ENCODE results near the gene GALNT7.

The GALNT7 gene

DNA sequence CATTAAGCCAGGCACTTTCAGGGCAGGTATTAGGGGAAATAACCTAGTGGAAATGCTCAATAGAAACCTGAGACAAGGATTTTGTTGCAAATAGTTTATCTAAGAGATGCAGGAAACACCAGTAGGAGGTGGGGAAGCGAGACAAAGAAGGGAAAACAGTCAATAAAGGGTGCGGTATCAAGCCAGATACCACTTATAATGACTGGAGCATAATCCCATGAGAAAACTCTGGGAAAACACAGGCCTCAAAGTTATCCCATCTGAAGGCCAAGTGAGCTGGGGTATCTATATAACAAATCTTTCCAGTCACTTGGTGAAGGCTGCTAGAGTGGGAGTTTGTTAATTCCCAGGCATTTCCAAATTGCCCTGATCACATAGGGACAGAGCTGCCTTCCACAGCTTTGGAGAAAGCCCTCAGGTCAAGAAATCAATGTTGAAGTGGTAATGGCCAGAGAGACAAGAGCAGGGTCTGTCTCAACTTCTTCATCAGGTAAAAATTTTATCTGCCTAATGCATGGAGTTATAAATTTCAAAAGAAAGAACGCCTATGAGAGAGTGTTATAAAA, 175.3 kb downstream of the GALNT7 start:
- DNase-seq (ENCODE audit: low read depth in 2 of 2), result no peak

DNA sequence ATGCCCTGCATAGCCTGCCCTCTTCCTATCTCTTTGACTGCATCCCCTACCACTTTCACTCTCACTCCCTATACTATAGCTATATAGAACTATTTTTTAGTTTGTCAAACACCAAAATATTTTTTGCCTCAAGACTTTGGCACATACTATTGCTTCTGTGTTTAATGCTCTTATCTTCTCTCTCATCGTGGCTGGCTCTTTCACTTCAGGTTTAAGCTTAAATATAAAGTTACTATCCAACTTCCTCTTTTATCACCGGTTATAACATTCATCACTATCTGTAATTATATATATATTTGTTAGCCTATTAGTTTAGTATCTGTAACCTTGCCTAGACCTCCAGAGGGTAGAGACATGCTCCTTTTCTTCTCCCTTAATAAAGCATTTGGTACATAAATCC, 177.0 kb downstream of the GALNT7 start:
- no peak for DNase-seq (ENCODE audit: low read depth in 2 of 2)

DNA sequence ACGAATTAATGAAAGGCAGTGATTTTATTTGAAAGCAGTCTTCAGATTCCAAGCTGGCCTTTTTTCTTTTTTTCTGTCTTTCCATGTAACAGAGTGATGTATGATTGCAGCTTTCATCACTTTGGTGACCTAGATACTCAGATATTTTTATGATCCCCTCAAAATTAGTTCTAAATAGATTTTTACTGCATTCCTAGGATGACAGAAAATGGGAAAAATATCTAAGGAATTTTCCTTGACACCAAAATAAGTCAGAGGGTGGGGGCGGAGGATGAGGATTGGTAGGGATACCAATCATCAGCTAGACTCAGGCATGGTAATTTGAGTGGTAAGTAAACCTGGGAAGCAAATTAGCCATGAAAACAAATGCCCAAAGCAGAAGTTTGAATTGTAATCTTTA, 177.5 kb downstream of the GALNT7 start:
- DNase-seq (ENCODE audit: low read depth in 2 of 2), result no peak

DNA sequence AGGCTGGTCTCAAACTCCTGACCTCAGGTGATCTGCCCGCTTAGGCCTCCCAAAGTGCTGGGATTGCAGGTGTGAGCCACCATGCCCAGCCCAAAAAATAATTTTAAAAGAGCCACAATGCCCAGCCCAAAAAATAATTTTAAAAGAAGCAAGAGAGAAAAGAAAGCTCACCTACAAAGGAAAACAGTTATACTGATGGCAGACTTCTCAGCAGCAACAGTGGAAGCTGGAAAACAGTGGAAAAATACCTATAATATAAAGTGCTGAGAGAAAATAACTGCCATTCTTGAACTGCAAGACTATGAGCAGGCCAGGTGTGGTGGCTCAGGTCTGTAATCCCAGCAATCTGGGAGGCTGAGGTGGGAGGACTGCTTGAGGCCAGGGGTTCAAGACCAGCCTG, 178.9 kb downstream of the GALNT7 start:
- no peak for DNase-seq (ENCODE audit: low read depth in 2 of 2)

DNA sequence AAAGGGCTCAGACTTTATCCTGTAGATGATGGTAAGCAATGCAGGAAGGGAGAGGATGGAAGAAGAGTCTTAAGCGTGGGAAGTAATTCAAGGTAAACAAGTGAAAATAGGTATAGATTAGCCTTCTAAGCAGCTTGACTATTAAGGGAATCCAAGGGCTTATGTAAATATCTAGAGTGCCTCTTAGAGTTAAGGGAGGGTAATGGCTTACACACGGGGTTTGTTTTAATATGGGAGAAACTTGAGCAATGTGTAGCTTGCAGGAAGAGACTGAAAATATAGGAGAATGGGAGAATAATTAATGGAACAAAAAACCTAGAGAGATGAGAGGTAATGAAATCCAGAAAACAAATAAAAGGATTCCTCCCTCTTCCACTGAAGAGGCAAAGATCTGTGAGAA, 189.3 kb downstream of the GALNT7 start:
- no peak for DNase-seq (ENCODE audit: low read depth in 2 of 2)

DNA sequence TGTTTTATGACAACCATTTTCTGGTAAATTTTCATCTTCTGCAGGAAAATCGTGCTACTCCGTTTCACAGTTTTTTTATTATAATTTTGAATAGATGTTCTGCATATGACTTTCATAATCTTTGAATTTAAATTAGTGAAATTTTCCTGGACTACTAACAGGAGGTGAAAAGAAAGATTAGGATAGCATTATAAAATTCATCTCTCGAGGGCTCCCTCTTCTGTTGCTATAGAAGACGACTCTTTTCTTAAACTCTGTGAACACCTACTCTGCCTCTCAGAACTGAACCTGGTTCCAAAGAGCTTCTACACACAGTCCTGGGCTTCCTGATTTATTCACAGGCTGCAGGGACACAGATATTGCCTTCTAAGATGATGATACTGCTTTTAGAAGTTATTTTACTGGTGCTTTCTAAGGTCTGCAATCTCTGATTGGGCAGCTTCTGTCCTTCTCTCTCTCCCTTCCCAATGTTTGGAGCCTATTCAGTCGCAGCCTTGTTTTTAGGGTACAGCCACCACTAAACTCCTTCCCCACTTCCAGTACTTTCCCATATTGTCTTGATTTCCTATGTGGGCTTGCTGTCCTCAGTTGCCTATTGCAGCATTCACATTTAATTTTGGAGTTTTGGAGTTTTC, 192.1 kb downstream of the GALNT7 start:
- no peak for DNase-seq (ENCODE audit: low read depth in 2 of 2)

DNA sequence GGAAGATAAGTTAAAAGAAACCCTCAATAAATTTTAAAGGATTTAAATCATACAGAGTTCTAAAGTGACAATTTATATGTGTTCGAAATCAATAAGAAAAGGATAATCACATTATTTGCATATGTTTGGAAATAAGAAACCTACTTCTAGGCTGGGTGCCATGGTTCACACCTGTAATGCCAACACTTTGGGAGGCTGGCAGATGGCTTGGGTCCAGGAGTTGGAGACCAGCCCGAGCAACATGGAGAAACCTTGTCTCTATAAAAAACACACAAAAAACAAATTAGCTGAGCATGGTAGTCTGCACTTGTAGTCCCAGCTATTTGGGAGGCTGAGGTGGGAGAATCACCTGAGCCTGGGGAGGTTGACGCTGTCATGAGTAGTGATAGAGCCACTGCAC, 194.1 kb downstream of the GALNT7 start:
- no peak for DNase-seq (ENCODE audit: low read depth in 2 of 2)

DNA sequence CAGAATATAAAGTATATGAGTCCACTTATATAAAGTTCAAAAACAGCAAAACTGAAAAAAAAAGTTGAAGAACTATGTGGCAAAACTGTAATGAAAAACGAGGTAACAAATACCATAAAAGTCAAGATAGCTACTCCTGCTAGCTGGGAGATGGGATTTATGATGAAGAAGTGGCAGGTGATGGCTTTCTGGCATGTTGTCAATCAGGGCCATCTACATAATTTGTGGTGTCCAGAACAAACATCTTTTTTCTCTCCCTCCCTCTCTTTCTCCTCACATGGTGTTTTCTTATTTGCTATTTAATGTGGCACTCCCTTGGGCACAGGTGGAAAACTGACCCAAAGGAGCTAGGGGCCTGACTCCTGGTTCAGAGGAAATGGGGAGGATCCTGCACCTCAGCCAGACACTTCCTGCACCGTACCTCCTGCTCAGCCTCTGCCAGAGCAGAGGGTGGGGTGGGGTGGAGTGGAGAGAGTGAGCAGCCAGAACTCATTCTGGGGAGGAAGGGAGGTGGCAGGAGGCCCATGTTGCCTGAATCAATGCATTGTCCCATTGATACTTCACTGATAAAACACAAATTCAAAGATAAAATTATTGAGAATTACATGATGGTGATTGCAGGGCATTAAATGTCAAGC, 196.9 kb downstream of the GALNT7 start:
- DNase-seq (ENCODE audit: low read depth in 2 of 2), result no peak

DNA sequence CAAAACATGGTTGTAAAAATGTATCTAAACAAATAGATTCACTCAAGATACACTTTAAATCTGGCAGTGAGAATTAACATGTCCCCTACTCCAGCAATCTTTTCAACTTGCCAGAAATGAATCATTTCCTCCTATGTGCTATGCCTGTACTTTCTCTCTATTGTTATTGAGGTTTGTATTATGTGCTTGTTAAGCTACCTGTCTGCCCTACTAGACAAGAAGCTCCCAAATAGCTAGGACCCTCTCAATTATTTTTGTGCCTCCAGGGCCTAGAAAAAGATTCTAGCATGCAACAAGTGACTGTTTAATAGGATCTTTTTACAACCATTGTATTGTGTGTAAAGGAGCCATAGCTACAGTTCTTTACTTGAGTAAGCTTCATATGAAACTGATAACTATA, 198.7 kb downstream of the GALNT7 start:
- DNase-seq (ENCODE audit: low read depth in 2 of 2), result no peak

DNA sequence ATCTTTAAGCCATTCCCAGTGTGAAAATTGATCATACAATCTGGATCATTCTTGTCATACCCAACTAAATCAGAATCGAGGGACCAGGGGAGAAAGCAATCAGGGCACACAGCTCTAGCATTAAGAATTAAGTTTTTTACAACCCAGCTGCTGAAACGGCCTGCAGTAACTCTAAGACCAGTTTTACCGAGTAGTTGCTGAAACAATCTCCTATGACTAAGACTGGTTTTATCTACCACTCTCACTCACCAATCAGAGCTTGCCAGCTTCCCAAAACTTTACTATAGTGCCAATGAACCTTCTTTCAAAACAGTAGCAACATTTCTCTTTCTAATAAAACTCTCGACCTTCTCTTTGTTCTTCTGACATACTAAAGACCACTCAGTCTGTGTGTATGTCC, 199.3 kb downstream of the GALNT7 start:
- DNase-seq (ENCODE audit: low read depth in 2 of 2), result no peak

DNA sequence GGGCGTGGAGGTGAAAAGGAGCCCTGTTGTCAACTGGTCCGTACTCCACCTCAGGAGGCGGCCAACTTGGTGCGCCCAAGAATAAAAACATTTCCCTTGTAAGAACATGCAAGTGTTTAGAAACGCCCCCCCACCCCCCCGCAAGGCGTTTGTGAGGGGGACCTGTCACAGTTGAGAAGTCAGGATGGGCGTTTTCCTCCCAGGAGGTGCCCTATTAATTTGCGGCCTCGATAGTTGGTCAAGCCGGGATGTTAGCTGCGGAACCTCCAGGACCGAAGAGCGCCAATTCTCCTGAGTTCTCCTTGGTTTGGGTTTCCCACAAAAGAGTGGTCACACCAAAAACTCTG, 201.5 kb downstream of the GALNT7 start:
- peak; percentile 28 to 43 for DNase-seq (ENCODE audit: low read depth in 2 of 2)

DNA sequence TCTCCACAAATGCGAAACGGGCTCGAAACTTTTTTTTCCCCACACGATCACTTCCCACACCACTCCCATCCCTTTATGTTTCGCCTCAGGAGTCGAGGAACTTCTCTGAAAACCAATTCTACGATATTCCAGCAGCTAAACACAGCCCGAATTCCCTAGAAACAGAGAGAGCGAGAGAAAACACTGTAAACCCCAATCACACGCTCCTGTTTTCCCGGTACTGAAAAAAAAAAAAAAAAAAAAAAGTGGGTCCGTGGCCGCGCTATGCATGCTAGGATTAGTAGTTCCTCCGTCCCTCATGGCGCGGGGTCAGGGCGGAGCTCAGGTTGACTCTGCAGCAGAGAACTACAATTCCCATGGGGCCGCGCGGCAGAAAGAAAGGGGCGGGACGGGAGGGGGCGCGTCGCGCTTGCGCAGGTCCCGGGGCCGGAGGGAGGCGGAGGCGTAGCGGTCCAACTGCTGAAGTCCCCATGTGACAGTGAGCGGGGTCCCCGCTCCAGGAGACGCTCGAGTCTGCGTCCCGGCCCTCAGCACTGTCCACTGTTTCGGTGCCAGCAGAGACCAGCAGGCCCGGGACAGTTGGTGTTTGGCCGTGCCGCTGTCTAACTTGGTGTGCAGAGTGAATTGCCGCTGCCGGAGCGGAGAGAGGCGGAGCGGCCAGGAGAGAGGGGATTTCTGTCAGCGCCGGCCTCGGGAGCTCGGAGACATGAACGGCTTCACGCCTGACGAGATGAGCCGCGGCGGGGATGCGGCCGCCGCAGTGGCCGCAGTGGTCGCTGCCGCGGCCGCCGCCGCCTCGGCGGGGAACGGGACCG, 202.1 kb downstream of the GALNT7 start, which contains the start of gene SAP30:
TSS of gene SAP30 (plus strand) at position 478 of the 815 bp plus-strand sequence. CDS start at position 707, 229 bp downstream.
- DNase-seq (ENCODE audit: low read depth in 2 of 2), result peak; percentile 96 to 98

DNA sequence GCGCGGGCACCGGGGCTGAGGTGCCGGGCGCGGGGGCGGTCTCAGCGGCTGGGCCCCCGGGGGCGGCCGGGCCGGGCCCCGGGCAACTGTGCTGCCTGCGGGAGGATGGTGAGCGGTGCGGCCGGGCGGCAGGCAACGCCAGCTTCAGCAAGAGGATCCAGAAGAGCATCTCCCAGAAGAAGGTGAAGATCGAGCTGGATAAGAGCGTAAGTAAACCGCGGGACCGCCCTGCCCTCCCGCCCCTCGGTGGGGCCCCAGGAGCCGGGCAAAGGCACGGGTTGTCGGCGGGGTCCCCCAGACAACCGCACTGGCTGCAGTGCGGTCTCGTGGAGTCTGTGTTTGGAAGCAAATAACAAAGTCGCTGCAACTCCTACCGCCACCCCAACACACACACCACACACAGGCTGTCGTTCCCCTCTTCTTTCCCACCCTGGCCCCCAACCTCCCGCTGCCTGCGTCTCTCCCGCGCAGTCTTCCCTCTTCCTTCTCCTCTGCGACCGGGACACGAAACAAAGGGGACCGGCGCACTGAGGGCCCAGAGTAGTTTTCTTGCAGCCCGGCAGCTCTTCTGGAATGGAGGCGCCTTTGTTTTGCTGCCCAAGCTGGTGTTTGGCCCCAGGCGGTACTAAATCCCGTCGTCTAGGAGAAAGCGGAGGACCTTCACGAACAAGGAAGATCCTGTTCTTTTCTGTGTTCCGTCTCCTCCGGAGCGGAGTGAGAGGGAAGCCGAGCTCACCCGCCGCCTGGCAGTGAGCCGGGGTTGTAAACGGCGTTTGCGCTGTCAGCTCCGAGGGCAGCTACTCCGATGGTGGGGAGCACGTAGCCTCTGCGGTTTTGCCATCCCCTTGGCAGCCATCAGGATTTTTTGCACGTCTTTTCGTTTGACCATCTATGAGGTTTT, 202.9 kb downstream of the GALNT7 start:
- peak in 1 of 2 donors; percentile 19 for DNase-seq (ENCODE audit: low read depth in 2 of 2)

All from stimulated activated CD8-positive, alpha-beta memory T cell treated with anti-CD3 and anti-CD28 coated beads, Interleukin-2, amount 100 ng/mL, for 1 hour (primary cell).